HL-60/S4 (cell line): Measurements from ENCODE around the gene NAALADL2.
"Not testable (repeated sequence)": the region's sequence is repeated elsewhere in the genome, so short reads cannot be mapped to it uniquely, and the experiment has no call there.

ENCODE experiments used
- in situ Hi-C: fragments of 300-500 bp; cut with MboI; formaldehyde crosslinking; loops from 2 replicates; pipeline ENCODE4 v1.14.3; 2022; ENCODE audit warnings: low sequenced_read_pairs

NAALADL2 gene

DNA sequence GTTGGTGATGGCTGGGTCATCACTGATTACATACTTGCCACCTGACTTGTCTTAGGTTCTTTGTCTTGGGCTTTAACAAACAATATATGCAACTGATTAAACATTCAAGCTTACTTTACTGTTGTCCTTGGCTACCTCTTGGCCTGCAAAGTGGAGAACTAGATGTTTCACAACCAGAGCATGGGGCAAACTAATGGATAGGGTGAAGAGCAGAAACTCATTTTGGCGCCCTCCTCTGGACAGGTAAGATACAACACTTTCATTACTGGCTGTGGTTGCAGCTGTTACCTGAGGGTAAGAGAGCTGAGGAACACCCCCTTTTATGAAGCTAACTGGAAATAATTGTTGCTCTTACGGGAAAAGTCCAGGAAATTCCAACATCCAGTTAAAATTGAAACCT, 262.1 kb downstream of the NAALADL2 start:
- in situ Hi-C loops = no loop called here

DNA sequence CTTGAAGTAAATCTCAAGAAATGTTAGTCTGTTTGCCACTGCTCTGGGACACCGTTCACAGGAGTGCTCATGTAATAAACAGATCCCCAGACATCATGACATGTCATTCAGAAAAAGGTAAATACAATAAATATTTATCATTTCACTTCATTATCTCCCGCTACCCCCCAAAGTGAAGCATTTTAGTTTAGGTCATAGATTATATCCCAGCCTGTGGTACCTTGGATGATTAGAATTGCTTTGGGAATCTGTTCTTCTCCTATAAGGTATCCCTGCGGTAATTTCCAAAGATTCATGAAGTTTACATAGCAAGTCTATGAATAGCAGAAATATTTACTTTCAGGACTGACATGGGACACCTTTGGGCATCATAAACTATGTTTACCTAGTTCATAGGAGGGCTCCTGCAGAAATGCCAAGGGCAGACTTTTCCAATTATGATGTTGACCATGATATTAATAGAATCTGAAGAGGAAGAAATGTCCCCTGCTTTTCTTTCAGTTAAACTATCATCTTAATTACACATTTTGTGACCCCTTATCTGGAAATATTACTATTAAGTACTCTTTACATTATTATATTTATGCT, 268.0 kb downstream of the NAALADL2 start:
- in situ Hi-C loops = no loop called here

DNA sequence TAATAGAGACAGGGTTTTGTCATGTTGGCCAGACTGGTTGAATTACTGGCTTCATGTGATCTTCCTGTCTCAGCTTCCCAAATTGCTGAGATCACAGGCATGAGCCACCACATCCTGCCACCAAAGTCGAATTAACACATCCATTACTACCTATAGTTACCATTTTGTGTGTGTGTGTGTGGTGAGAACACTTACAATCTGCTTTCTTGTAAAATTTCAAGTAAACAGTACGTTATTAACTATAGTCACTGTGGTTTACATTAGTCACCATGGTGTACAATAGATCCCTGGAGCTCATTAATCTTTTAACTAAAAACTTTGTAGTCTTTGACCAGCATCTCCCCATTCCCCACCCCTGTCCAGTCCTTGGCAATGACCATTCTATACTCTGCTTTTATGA, 270.0 kb downstream of the NAALADL2 start:
- in situ Hi-C loops = no loop called here

DNA sequence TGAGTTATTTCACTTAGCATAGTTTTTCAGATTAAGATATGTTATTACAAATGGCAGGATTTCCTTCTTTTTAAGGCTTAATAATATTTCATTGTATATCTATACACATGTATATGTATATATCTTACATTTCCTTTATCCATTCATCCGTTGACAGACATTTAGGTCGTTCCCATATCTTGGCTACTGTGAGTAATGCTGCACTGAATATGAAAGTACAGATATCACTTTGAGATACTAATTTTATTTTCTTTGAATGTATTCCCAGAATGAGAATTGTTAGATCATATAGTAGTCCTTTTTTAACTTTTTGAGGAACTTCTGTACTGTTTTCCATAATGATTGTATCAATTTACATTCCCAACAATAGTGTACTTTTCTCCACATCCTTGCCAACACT, 270.4 kb downstream of the NAALADL2 start:
- in situ Hi-C loops = no loop called here

DNA sequence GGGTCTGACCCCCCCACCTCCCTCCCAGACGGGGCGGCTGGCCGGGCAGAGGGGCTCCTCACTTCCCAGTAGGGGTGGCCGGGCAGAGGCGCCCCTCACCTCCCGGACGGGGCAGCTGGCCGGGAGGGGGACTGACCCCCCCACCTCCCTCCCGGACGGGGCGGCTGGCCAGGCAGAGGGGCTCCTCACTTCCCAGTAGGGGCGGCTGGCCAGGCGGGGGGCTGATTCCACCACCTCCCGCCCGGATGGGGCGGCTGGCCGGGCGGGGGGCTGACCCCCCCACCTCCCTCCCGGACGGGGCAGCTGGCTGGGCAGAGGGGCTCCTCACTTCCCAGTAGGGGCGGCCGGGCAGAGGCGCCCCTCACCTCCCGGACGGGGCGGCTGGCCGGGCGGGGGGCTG, 272.7 kb downstream of the NAALADL2 start:
- in situ Hi-C loops = not testable (repeated sequence)

DNA sequence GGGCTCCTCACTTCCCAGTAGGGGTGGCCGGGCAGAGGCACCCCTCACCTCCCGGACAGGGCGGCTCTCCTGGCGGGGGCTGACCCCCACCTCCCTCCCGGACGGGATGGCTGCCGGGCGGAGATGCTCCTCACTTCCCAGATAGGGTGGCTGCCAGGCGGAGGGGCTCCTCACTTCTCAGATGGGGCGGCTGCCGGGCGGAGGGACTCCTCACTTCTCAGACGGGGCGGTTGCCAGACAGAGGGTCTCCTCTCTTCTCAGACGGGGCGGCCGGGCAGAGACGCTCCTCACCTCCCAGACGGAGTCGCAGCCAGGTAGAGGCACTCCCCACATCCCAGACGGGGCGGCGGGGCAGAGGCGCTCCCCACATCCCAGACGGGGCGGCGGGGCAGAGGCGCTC, 273.6 kb downstream of the NAALADL2 start:
- in situ Hi-C loops = not testable (repeated sequence)

DNA sequence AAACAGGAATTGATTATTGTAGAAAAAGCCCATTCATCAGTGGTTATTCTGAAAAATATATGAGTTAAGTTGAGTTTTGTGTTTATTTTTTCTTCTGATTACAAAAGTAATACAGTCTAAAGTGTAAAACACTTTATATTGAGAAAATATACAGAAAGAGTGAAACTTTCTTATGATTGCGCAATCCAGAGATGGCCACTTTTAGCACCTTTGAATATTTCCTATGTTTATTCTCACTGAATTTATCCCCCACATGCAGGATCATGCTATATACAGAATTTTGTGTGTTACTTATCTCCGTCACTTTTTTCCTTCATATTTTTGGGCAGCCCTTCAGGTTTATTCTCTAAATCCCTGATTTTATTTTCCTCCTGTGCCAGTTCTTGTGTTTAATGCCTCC, 285.2 kb downstream of the NAALADL2 start:
- in situ Hi-C loops = no loop called here

DNA sequence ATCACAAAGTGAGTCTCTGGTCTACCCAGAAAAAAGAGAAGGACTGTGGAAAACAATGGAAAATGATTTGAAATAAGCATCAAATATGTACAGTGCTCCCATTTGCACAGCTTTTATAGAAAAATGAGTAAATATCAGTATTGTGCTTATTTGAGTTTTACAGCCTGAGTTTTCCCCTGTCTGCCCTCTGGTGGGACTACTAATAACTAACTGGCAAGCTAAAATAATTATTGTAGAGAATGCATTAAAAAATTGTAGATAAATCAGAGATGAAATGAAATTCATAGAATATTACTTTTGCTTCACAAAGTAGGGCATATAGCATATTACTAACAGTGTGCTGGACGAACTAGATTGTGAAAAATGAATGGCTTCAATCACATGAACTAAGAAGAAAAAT, 287.1 kb downstream of the NAALADL2 start:
- in situ Hi-C loops = no loop called here

DNA sequence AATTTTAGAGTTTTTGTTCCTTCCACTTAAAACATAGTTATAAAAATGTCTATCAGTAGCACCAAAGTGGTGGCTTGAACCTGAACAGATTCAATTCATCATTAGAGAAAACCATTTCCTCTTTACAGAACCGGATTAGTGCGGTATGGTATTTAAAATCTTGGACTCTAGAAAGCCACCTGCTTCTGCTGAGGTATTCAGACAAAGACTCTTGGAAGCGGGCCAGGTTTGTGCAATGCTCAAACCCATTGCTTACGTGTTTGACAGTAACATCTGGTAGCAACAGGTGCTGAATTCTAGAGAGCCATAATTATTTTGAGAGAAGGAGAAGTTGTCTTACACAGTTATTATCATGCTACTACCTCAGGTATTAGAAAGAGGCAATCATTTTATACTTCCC, 290.5 kb downstream of the NAALADL2 start:
- in situ Hi-C loops = no loop called here

DNA sequence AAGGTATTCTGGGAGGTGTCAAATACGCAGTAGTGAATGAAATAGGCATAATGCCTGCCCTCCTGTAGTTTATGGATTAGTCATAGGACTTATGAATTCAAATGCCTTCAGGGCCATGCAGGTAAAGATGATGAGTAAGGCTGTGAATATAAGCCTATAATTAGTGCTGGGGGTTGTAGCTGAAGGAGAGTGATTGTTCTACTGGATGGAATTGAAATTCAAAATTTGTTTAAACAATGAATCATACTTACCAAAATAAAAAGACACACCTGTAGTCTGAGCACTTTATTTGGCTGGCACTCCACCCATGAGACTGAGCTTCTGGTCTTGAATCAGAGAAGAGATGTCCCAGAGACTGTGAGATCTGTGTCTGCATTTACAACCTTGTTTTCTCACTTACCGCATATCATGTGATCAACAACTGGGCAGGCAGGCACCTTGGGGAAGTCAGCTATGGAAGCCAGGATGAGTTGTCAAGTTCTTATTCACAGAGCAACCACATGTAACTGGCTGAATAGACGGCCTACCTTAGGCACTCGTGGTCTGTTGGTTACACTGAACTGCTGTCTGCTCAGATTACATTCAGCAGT, 291.8 kb downstream of the NAALADL2 start:
- in situ Hi-C loops = no loop called here

DNA sequence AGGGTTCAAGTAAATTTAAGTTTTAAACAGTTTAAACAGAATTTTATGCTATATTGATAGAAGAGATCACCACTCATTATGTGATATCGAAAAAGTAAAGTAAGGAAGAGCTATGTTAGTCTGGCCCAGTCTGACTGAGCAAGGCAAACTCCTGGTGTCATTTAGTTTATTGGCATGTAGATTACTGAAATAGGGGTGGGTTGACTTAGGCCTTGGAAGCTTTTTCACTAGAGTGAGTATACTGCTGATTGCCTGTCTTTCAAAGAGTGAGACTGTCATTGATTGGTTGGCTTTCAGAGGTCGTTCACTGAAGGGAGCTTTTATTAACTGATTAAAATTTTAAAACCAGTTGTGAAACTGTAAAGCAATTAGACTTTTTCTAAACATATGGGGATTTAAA, 294.5 kb downstream of the NAALADL2 start:
- in situ Hi-C loops = no loop called here

DNA sequence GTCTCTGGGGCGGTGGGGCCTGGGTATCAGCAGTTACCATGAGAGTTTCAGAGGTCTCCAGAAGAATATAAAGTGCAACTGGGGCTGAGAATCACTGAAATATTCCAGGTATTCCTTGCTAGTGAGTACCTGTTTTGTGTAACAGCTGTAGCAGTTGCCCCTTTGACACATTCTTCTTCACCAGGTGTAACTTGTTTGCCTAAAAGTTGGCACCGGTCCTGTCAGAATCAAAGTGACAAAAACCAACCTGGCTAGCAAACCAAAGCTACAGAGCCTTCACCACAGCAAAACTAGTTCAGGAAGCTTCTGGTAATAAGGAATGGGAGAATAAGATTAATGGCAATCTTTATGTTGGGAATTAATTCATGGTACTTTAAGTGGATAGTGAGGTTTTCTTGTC, 296.0 kb downstream of the NAALADL2 start:
- in situ Hi-C loops = no loop called here

DNA sequence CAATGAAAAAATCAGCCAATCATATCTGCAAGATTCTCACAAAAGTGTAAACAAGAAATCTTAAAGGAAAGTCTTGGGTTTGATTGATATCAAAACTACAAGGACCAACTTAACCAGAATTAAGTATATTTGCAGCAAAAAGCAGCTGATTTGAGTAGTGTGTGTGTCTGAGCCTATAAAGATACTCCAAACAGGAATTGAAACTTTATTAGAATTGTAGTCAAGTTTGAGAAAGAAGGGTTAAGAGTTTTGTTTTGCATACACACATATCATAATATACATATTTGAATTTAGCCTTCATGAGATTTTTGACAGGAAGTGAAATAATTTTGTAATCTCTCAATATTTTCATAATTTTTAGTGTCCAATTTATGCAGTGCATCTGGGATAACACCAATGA, 300.1 kb downstream of the NAALADL2 start:
- in situ Hi-C loops = no loop called here

DNA sequence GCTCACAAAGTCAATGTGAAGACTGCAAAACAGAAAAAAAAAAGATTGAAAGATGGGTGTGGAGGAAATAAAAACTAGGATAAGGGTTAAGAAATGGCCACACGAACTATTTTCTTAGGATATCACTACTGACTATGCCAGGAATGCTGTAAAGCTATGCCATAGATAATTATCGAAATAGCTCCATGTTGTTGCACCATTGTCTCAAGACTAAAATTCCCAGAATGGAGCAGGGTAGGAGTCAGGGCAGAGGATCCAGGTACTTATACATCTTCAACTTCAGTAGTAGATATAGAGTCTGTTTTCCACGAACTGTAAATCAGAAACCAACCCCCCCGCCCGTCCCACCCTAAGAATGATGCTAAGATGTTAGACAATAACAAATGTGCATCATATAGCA, 302.2 kb downstream of the NAALADL2 start:
- in situ Hi-C loops = no loop called here

DNA sequence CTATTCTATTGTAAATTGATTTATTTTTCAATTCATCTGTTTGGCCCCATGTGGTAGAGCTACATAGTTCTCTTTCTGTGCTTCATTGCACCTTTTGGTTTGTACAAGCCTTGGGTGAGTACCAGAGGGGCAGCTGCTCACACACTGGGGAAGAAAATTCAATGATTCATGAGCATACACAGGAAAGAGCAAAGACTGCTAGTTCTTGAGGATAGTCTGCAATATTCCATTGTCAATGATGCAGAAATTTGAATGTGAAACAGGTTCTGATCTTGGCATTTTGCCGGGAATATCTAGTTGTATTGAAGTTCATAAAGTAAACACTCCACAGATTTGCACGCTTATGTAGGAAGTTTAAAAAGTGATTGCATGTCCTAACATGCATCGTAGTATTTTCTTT, 304.6 kb downstream of the NAALADL2 start:
- in situ Hi-C loops = no loop called here

DNA sequence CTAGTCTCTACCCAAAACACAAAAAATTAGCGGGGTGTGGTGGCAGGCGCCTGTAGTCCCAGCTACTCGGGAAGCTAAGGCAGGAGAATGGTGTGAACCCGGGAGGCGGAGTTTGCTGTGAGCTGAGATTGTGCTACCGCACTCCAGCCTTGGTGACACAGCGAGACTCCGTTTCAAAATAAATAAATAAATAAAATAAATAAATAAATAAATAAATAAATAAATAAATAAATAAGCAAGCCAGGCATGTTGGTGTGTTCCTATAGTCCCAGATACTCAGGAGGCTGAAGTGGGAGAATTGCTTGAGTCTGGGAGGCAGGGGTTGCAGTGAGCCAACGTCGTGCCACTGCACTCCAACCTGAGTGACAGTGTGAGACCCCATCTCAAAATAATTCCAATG, 314.0 kb downstream of the NAALADL2 start:
- in situ Hi-C loops = not testable (repeated sequence)

DNA sequence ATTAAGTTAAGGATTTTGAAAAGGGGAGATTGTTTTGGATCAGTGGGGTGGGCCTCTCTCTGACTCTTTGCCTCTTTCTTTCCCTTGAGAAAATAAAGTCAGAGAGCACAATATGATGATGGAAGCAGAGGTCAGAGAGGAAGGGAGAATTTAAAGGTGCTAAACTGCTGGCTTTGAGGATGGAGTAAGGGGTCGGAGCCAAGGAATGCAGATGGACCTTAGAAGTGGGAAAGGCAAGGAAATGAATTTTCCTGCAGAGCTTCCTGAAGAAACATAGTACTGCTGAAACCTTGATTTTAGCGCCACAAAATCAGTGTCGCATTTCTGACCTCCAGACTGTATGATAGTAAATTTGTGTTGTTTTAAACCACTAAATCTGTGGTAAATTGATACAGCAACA, 317.4 kb downstream of the NAALADL2 start:
- in situ Hi-C loops = no loop called here

DNA sequence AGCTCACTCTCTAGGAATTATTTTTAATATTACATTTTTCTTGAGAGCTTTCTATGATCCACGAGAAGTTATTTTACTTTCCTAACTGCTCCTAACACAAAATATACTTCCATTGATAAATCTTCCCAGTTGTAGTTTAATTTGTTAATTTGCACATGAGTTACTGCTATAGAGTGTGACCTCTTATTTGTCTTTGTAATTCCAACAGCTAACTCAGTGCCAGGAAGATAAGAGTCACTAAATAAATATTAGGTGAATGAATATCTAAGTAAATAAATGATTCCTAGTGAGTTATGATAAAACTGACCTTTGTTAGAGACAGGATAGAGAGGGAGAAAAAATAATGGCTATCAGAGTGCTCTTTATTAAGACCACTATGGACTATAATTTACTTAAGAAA, 319.9 kb downstream of the NAALADL2 start:
- in situ Hi-C loops = no loop called here

DNA sequence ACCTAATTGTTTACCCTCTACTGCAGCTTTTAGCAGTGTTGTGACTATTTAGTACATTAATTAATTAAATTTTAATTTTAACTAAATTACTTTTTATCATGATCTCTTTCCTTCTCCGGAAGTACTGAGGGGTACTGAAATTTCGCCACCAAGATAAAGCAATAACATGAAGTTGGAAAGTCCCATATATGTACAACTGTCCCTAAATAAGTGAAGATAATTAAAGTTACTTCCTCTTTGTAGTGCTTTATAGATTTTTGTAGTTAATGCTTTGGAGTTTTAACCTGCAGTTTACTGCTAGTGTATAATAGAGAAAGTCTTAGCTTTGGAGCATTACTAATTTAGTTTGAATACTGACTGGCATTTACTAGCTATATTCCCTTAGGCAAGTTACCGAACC, 325.3 kb downstream of the NAALADL2 start:
- in situ Hi-C loops = no loop called here

DNA sequence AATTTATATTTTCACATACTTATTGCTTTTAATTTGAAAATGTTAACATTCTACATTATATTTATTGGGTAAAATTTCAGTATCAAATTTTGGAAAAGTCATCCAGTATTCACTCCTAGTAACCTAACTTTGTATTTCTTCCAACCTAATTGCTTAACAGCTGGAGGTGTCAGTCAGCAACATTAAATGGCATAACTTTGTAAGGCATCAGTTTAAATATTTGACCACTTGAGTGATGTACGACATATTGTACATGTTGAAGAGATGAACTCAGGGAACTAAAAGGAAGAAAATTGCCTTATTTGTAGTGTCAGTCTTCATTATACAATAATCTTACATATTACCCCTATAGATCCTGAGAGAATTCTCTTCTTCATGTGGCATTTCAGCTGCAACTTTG, 326.8 kb downstream of the NAALADL2 start:
- in situ Hi-C loops = no loop called here

DNA sequence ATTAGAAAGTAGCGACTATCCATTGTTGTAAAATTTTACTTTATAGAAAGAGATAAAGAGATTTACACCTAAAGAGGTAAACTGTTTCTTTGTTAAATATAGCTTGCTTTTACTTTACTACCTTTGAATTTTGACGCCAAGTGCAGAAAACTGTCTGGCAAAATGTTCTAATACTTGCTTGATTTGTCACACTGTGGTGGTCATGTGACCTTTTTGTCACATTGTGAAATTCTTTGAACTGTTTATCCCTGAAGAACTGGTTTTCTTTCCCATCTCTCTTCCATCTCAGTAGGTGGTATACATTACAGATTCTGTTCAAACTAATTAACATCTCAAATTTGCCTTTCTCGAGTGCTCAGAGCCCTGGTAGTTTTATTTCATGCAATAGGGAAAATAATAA, 327.4 kb downstream of the NAALADL2 start:
- in situ Hi-C loops = no loop called here

DNA sequence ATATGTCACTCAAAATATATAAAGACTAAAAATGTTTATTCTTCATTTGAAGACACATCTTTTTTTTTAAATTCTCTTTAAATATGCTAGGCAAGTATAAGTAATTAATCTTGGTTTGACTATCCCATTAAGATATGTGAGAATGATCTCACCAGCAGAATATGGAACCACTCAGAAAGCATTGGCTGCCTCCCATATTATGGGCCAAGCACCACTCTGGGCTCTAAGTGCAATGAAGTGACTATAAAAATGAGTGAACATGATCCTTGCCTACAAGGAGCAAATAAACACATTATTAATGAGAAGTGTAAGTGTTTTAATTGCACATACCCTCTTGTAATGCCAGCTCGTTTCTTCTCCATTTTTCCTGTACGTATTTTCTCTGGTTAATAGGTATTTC, 328.5 kb downstream of the NAALADL2 start:
- in situ Hi-C loops = no loop called here

DNA sequence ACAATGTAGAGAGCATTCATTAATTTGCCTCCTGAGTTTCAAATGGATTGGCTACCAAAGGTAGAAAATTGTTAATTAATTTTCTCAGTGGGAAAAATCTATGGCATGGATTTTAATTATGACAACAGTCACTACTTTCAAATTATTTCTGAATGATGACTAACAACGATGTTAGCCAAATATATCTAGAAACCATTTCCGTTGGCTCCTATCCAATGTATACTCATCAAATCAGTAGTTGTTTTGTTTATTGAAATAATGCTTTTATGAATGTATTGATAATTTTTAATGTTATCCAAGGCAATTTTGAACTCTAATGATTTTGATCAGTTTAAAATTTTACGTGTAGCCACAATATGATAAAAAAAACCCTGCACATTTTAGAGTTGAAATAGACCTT, 333.4 kb downstream of the NAALADL2 start:
- in situ Hi-C loops = no loop called here
